HEK293 (cell line): Measurements from ENCODE around the gene ASXL3.

Experiments used
- BCL6B ChIP-seq: fragments of 450-650 bp; formaldehyde crosslinking; IDR thresholded peaks from 2 replicates; pipeline ENCODE4 v1.5.1; 2017; ENCODE audit warnings: missing biosample characterization, missing genetic modification characterization
- CTCF ChIP-seq: fragments of 450-650 bp; formaldehyde crosslinking; IDR thresholded peaks from 2 replicates; pipeline ENCODE4 v1.5.1; 2016; ENCODE audit warnings: missing biosample characterization, missing genetic modification characterization
- GLIS1 ChIP-seq: fragments of 450-650 bp; formaldehyde crosslinking; IDR thresholded peaks from 2 replicates; pipeline ENCODE4 v1.5.1; 2016; ENCODE audit warnings: missing biosample characterization, missing genetic modification characterization
- HOXA7 ChIP-seq: sonication (generic); formaldehyde crosslinking; IDR thresholded peaks from 2 replicates; pipeline ENCODE4 v1.8.1; 2022; ENCODE audit warnings: missing genetic modification reagents, borderline replicate concordance
- HOXC10 ChIP-seq: sonication (generic); formaldehyde crosslinking; IDR thresholded peaks from 2 replicates; pipeline ENCODE4 v1.8.1; 2023; ENCODE audit warnings: mild to moderate bottlenecking, missing genetic modification reagents
- HOXD13 ChIP-seq: sonication (generic); formaldehyde crosslinking; IDR thresholded peaks from 2 replicates; pipeline ENCODE4 v1.8.0; 2022; ENCODE audit warnings: missing genetic modification reagents, borderline replicate concordance
- INSM2 ChIP-seq: fragments of 450-650 bp; formaldehyde crosslinking; IDR thresholded peaks from 2 replicates; pipeline ENCODE4 v1.5.1; 2016; ENCODE audit warnings: missing biosample characterization, missing genetic modification characterization
- KLF9 ChIP-seq: fragments of 450-650 bp; formaldehyde crosslinking; IDR thresholded peaks from 2 replicates; pipeline ENCODE4 v1.5.1; 2016; ENCODE audit warnings: missing biosample characterization, missing genetic modification characterization, low read depth
- PRDM1 ChIP-seq: fragments of 450-650 bp; formaldehyde crosslinking; IDR thresholded peaks from 2 replicates; pipeline ENCODE4; 2016; ENCODE audit warnings: missing biosample characterization, missing genetic modification characterization
- SETDB1 ChIP-seq: IDR thresholded peaks from one replicate; pipeline ENCODE4 v1.6.1; 2017; ENCODE audit warnings: mild to moderate bottlenecking, low read length, moderate library complexity, mixed read lengths; ENCODE audit not compliant: insufficient read length
- TRIM28 ChIP-seq: IDR thresholded peaks from 2 replicates; pipeline ENCODE4 v1.6.1; 2011; ENCODE audit warnings: low read length, control low read depth, borderline replicate concordance
- ZFP41 ChIP-seq: fragments of 450-650 bp; formaldehyde crosslinking; IDR thresholded peaks from 2 replicates; pipeline ENCODE4 v1.5.1; 2016; ENCODE audit warnings: missing biosample characterization, missing genetic modification characterization, borderline replicate concordance
- ZNF148 ChIP-seq: fragments of 450-650 bp; formaldehyde crosslinking; IDR thresholded peaks from 2 replicates; pipeline ENCODE4 v1.5.0; 2017; ENCODE audit warnings: missing biosample characterization, missing genetic modification characterization, borderline replicate concordance
- ZNF266 ChIP-seq: fragments of 450-650 bp; formaldehyde crosslinking; IDR thresholded peaks from 2 replicates; pipeline ENCODE4 v1.5.1; 2016; ENCODE audit warnings: missing biosample characterization, missing genetic modification characterization, low read depth
- ZNF335 ChIP-seq: fragments of 450-650 bp; formaldehyde crosslinking; conservative IDR thresholded peaks from 2 replicates; pipeline ENCODE4 v1.5.1; 2016; ENCODE audit warnings: missing biosample characterization, missing genetic modification characterization
- ZNF426 ChIP-seq: fragments of 450-650 bp; formaldehyde crosslinking; IDR thresholded peaks from 2 replicates; pipeline ENCODE4 v1.5.1; 2017; ENCODE audit warnings: missing biosample characterization, missing genetic modification characterization, mild to moderate bottlenecking, inconsistent platforms, moderate library complexity
- ZNF501 ChIP-seq: fragments of 450-650 bp; formaldehyde crosslinking; IDR thresholded peaks from 2 replicates; pipeline ENCODE4 v1.5.1; 2016; ENCODE audit warnings: missing biosample characterization, missing genetic modification characterization
- ZNF513 ChIP-seq: fragments of 450-650 bp; IDR thresholded peaks from 2 replicates; pipeline ENCODE4 v1.5.1; 2018; ENCODE audit warnings: missing biosample characterization, missing genetic modification characterization
- ZNF530 ChIP-seq: fragments of 450-650 bp; formaldehyde crosslinking; IDR thresholded peaks from 2 replicates; pipeline ENCODE4 v1.5.1; 2016; ENCODE audit warnings: low read depth, missing biosample characterization, missing genetic modification characterization
- ZNF555 ChIP-seq: fragments of 450-650 bp; formaldehyde crosslinking; conservative IDR thresholded peaks from 2 replicates; pipeline ENCODE4 v1.5.1; 2017; ENCODE audit warnings: missing biosample characterization, mild to moderate bottlenecking, missing genetic modification characterization, inconsistent platforms
- ZNF558 ChIP-seq: fragments of 450-650 bp; formaldehyde crosslinking; IDR thresholded peaks from 2 replicates; pipeline ENCODE4 v1.5.1; 2016; ENCODE audit warnings: missing biosample characterization, missing genetic modification characterization
- ZNF560 ChIP-seq: fragments of 450-650 bp; formaldehyde crosslinking; IDR thresholded peaks from 2 replicates; pipeline ENCODE4 v1.5.1; 2017; ENCODE audit warnings: missing biosample characterization, missing genetic modification characterization, borderline replicate concordance
- ZNF629 ChIP-seq: fragments of 450-650 bp; formaldehyde crosslinking; IDR thresholded peaks from 2 replicates; pipeline ENCODE4 v1.5.1; 2017; ENCODE audit warnings: missing biosample characterization, missing genetic modification characterization
- ZNF692 ChIP-seq: fragments of 450-650 bp; formaldehyde crosslinking; IDR thresholded peaks from 2 replicates; pipeline ENCODE4 v1.5.1; 2016; ENCODE audit warnings: missing biosample characterization, missing genetic modification characterization
- ZNF704 ChIP-seq: fragments of 450-650 bp; formaldehyde crosslinking; IDR thresholded peaks from 2 replicates; pipeline ENCODE4 v1.5.1; 2016; ENCODE audit warnings: missing biosample characterization, missing genetic modification characterization
- ZXDB ChIP-seq: fragments of 450-650 bp; formaldehyde crosslinking; IDR thresholded peaks from 2 replicates; pipeline ENCODE4 v1.5.1; 2016; ENCODE audit warnings: missing biosample characterization, missing genetic modification characterization

The ASXL3 gene

GRCh38 chr18:33578518-33579348 lies 714 bp downstream of the ASXL3 start (continued):
- TF ChIP-seq INSM2 (tag by site-specific recombination) (no peak), ZNF501 (tag by site-specific recombination) (peak; percentile 95), ZNF513 (tag by site-specific recombination) (peak; percentile 45; the same call in 1 of the 2 replicates), PRDM1 (tag by site-specific recombination) (no peak; the same call in 1 of the 2 replicates), ZNF266 (tag by site-specific recombination) (no peak), ZNF704 (no peak), ZNF558 (tag by site-specific recombination) (no peak), ZNF555 (tag by site-specific recombination) (no peak), GLIS1 (tag by site-specific recombination) (peak; percentile 49; the same call in 1 of the 2 replicates), ZNF692 (tag by site-specific recombination) (peak; percentile 78; the same call in 1 of the 2 replicates), HOXD13 (peak; percentile 28; the same call in 1 of the 2 replicates), TRIM28 (peak; percentile 81; the same call in 1 of the 2 replicates), KLF9 (tag by site-specific recombination) (peak; percentile 67), ZNF148 (tag by site-specific recombination) (no peak), ZNF560 (tag by site-specific recombination) (no peak), SETDB1 (no peak), ZXDB (tag by site-specific recombination) (peak; percentile 74), ZNF426 (tag by site-specific recombination) (no peak), ZFP41 (tag by site-specific recombination) (no peak), ZNF335 (tag by site-specific recombination) (no peak), ZNF530 (tag by site-specific recombination) (no peak), CTCF (tag by site-specific recombination) (0 out of 2 replicates have a peak, but pooled peaks have one; percentile 24), HOXA7 (no peak), ZNF629 (tag by site-specific recombination) (0 out of 2 replicates have a peak, but pooled peaks have one; percentile 49), HOXC10 (CRISPR knock-in tag) (no peak), BCL6B (tag by site-specific recombination) (no peak)
